ENCODE results near the gene TCAIM.

TCAIM gene, protein sequence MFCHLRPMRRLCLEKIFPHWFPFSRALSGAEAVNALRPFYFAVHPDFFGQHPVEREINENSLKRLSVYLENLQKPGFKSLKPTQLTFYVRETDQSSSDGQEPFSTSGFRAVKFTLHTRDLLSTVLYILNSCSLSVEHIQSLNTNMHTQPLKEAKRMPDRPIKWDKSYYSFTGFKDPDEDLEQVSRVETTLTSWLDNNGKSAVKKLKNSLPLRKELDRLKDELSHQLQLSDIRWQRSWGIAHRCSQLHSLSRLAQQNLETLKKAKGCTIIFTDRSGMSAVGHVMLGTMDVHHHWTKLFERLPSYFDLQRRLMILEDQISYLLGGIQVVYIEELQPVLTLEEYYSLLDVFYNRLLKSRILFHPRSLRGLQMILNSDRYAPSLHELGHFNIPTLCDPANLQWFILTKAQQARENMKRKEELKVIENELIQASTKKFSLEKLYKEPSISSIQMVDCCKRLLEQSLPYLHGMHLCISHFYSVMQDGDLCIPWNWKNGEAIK

GRCh38 chr3:44338010-44338827, at the start of gene TCAIM:
Gene TCAIM, plus strand, starts transcription at chr3:44338766. Its CDS starts 16,017 bp downstream, at chr3:44354783.
- peak; percentile 99 for DNase-seq (ENCODE audit: low spot score)

DNA sequence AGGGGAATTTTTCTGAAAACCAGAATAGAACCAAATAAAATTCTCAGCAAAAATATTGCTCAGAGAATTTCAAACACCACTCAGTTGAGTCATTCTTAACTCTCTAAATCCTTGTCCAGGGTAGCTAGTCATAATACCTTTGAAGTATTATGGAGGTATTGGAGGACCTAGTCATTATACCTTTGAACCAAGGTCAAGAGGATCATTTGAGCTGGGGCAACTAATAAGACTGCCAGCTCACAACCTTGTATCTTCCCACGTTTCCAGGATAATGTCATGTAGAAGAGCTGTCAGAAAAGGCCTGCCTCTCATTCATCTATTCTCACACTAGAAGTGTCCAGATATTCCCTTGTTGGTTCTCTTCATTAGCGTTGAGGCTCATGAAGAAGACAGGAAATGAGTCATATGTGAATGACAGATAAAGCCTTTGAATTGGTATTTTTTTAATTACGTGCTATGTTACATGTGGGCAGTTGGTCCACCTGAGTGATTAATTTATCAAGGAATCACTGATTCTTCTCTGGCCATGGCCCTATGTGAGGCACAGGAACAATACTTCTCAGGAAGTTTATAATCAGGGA, 48.6 kb upstream of the TCAIM start:
- DNase-seq (ENCODE audit: low spot score) = no peak

DNA sequence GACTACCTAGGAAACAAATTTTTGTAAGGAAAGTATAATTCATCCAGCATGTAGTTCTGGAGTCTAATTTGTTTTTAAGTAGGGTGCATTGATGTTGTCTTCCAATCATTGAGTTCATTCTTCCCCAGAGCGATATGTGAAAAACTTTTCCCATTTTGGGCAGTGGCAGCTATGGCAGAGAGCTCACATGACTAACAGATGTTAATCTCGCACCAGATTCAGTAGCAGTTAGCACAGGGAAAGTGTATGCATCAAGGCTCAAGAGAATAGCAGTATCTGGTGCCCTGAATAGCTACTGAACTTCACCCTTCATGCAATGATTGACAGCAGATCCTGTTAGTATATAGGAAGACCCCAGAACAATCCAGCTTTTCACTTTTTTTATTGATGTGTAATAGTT, 46.3 kb upstream of the TCAIM start:
- DNase-seq (ENCODE audit: low spot score) = no peak

DNA sequence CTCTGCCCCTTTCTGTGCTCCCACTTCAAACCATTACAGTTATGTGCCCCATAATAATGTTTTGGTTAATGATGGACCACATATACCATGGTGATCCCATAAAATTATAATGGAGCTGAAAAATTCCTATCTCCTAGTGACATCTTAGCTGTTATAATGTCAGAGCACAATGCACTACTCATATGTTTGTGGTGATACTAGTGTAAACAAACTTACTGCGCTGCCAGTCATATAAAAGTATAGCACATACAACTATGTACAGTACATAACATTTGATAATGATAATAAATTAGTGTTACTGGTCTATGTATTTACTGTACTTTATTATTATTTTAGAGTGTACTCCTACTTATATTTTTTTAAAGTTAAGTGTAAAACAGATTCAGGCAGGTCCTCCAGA, 45.6 kb upstream of the TCAIM start:
- no peak for DNase-seq (ENCODE audit: low spot score)

GRCh38 chr3:44297255-44297654, 41.3 kb upstream of the TCAIM start:
- no peak for DNase-seq (ENCODE audit: low spot score)

DNA sequence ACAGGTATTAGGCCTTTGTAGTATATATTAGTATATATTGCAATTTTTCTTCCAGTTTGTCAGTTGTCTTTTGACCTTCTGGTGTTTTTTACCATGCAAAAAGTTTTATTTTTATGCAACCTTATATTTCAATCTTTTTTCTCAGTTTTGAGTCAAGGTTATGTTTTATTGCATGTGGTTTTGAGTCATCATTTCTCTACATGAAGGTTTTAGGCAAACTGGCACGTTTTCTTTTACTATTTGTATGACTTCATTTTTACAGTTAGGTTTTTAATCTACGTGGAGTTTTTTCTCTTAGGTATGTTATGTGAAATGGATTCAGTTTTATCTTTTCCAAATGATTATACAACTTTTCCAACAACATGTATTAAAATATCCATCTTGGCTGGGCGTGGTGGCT, 36.8 kb upstream of the TCAIM start:
- DNase-seq (ENCODE audit: low spot score) = no peak

DNA sequence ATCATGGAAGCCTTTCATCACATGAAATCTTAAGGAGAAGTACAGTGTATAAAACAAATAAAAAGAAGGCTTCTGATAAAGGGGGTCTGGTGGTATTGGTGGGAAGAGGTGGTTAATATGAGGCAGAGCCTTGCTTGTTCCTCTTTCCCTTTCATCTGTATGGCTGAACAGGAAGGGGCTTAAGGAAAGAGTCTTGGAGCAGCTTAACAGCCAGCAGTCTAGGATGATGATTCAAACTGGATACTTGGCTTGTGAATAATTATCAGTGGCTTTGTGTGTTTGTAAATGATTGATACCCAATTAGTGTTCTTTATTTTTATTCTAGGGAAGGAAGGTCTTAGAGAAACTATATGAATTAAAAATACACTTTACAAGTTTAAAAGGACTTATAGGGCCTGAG, 29.1 kb upstream of the TCAIM start:
- no peak for DNase-seq (ENCODE audit: low spot score)

GRCh38 chr3:44318891-44319311, 19.7 kb upstream of the TCAIM start:
- no peak for DNase-seq (ENCODE audit: low spot score)

DNA sequence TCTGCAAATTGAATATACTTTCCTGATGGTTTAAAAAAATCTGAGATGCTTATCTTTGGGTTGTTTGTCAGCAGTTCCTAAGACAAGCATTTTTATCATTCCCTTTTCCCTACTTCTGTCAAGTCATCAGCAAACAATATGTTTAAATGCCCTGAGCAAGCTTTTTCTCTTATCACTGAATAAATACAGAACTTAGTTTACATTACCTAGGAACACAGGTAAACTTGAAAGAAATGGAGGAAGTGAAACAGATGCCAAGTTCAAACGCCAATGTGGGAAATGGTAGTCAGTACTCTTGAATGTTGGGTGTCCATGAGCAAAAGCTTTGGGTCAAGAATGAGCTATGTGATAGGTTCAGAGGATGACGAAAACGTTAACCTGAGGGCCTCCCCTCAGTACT, 17.2 kb upstream of the TCAIM start:
- DNase-seq (ENCODE audit: low spot score) = no peak

DNA sequence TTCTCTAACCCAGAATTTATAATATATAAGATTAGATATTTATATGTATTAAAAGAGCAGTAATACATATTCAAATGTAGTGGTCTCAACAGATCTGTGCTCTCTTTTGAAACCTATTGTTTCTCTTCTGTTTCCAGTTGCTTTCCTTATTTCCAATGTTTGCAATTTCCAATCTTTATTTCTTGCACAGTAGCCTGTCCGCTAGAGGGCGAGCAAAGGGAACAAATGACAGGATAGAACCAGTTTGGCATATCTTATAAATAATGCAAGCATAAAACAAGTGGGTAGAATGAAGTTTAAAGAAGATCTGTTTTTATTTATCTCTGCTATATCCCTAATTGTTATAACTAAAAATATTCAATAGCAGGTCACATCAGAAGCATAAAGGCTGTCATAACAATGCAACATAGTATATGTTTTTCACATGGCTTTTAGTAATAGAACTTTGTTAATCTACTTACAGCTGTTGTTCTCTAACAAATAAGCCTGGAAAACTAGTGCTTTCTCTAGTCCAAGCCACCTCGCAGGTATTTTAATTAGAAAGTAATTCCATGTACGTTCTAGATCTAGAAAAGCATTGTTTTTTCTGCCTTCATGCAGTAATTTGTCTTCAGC, 15.1 kb upstream of the TCAIM start:
- DNase-seq (ENCODE audit: low spot score) = no peak

- no peak for DNase-seq (ENCODE audit: low spot score)
Observed at GRCh38 chr3:44324584-44324983, 14.0 kb upstream of the TCAIM start.

- DNase-seq (ENCODE audit: low spot score) = no peak
Observed at GRCh38 chr3:44326019-44326418, 12.5 kb upstream of the TCAIM start.

DNA sequence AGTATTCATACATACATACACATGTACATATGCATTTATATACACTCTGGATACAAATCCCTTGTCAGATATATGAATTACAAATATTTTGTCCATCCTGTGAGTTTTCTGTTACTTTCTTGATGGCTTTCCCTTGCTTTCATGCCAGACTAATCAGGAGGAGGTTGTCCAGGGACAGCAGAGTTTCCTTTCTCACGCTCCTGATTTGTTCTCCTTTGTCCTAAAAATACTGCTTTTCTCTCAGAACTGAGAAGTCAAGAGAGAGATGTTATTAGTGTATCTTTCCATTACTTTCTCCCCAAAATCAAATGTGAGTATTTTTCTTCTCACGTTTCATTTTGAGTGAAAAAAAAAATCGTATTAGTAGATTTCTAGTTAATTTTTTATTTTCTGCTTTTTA, 12.1 kb upstream of the TCAIM start:
- no peak for DNase-seq (ENCODE audit: low spot score)

DNA sequence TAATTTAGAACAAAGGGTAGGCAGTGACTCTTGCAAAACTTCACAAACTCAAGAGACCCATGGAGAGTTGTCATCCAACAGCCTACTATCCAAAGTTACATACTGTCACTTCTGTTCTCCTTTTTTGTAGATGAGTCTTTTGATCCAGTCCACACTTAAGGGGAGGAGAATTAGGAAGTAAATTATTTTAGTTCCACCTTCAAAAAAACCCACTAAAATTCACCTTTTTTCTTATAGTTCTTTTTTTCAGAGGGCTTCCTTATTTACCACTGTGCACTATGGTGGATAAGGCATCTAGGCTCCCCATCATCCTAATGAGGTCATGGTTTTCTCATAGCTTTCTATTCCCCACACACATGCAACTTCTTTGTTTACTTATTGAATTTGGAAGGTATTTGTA, 8.6 kb upstream of the TCAIM start:
- DNase-seq (ENCODE audit: low spot score) = no peak

- no peak for DNase-seq (ENCODE audit: low spot score)
Observed at GRCh38 chr3:44330444-44330843, 8.1 kb upstream of the TCAIM start.

GRCh38 chr3:44334326-44334725, 4.2 kb upstream of the TCAIM start:
- DNase-seq (ENCODE audit: low spot score) = no peak

- no peak for DNase-seq (ENCODE audit: low spot score)
Observed at GRCh38 chr3:44337248-44337785, 1.2 kb upstream of the TCAIM start.

GRCh38 chr3:44338828-44339127, 212 bp downstream of the TCAIM start:
- no peak for DNase-seq (ENCODE audit: low spot score)

DNA sequence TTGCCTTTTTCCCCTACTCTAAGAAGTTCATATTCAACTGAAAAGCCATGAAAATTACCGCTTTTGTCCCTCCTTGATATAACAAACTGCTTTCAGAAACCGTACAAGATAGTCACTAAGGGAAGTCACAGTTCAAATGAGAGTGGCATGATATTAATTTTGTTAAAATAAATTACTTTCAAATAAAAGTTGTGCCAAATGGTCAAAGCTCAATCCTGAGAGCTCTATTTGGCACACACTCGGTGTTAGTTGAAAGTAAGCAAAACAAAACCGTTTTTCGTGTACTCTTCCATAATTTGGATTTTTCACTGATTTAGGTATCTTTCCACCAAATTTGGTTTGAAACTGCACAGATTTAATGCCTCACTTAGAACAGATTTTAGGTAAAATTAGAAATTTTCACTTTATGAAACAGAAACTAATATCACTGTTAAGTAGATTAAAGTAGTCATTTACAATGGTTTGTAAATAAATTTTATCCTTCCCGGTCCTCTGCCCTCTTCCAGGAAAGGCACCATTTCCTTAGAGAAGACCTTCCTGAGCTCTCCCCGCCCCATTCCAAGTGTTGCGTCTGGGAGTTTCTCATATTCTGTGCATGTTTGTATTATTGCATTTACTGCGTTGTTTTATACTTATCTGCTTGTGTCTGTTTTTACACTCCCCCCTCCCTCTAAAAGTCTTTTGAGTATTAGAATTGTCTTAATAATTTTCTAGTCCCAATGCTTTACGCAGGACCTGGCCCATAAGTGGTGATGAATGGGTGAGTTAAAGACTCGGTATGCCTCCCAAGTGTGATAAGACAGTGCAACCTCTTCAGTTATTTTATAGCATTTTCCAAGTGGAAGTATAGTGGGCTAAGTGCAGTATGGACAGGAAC, 853 bp downstream of the TCAIM start:
- DNase-seq (ENCODE audit: low spot score) = no peak

GRCh38 chr3:44340058-44340395, 1.5 kb downstream of the TCAIM start:
- DNase-seq (ENCODE audit: low spot score) = no peak

DNA sequence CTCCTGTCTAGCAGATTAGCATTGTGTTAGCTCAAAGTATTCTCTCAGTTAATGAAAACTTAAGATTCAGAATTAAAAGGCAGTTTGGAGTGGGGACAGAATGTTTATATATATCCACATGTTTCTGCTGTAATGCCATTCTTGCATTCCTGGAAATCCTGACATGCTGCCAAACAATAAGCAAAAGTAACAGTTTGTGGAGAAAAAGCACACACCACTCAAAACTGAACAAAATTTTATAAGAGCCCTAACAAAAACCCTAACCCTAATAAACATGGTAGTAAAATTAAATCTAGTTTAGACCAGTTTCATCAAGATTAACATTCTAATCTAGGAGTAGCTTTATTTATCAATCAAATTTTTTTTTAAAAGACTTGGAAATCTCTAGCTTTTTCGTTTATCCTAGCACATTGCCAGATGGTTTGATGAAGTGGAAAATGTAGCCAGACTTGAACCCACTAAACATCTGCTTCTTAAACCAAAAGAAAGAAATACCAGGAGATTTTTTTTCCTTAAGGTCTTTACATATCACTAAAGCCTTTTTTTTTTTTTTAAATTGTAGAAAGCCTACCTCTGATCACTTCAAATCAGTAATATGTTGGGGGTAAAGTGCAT, 3.7 kb downstream of the TCAIM start:
- DNase-seq (ENCODE audit: low spot score) = no peak
